ENCODE data around the gene ECHDC1. TPM values are rescaled to one million over a fixed set of nuclear protein-coding genes. Genes with fewer than 3 reads are reported as not detected.

ECHDC1 gene
- total RNA-seq, 1 experiment from 2014 or later = 47.2 TPM

GRCh38 chr6:127341471-127342202 is 1.8 kb downstream of the ECHDC1 start:
- DNase-seq (ENCODE audit: low read depth, low spot score) = no peak
- TF ChIP-seq FOSL1 (IDR thresholded peaks at IDR 0.05; ENCODE audit: low read depth) (no peak), REST (IDR thresholded peaks at IDR 0.05; ENCODE audit: low read depth) (no peak), JUND (IDR thresholded peaks at IDR 0.05) (no peak), MAX (IDR thresholded peaks at IDR 0.05) (no peak), YY1 (IDR thresholded peaks at IDR 0.05; ENCODE audit: extremely low read depth, insufficient replicate concordance, low read depth, low read length) (no peak), ATF3 (IDR thresholded peaks at IDR 0.05) (no peak), SRF (IDR thresholded peaks at IDR 0.05; ENCODE audit: low read depth) (no peak), EZH2 (IDR thresholded peaks at IDR 0.05) (no peak), ZBTB33 (IDR thresholded peaks at IDR 0.05; ENCODE audit: extremely low read depth, insufficient replicate concordance, low read length) (no peak), TCF7L2 (IDR thresholded peaks at IDR 0.05; ENCODE audit: borderline replicate concordance, extremely low read depth, insufficient read depth, insufficient read length) (no peak), CBX3 (IDR thresholded peaks at IDR 0.05; ENCODE audit: low read depth) (no peak), ZNF274 (IDR thresholded peaks at IDR 0.05; ENCODE audit: low read depth, low read length) (no peak), RAD21 (IDR thresholded peaks at IDR 0.05; ENCODE audit: low read depth) (no peak)
- peaks cover 14 to 30% of the 10 kb centered on the region in 2 experiments for H3K4me1 ChIP-seq (ENCODE audit: control insufficient read depth in 1 of 2, insufficient read depth in 2 of 2, low read length in 2 of 2)
- H3K36me3 ChIP-seq (ENCODE audit: control insufficient read depth in 1 of 2, insufficient read depth in 2 of 2, low read length in 2 of 2) = peaks cover 0 to 4% of the 10 kb centered on the region in 2 experiments; a peak in 1 of 4 replicates
- no peaks in the 10 kb centered on the region for H3K27me3 ChIP-seq (ENCODE audit: insufficient read depth, low read length)
- H4K20me1 ChIP-seq (ENCODE audit: insufficient read depth) = no peaks in the 10 kb centered on the region; the same call in 1 of the 2 replicates
- no peak for ATAC-seq
- no peak overlapping the region; the same call in 1 of the 2 replicates for H3K27ac ChIP-seq (ENCODE audit: low read depth, low read length)
- no peaks in the 10 kb centered on the region for H3K9me2 ChIP-seq (ENCODE audit: insufficient read depth)
- ChIA-PET CTCF (no interaction called here), POLR2A (no interaction called here), RAD21 (ENCODE audit: low non-redundant PET in 1 of 2, low total read pairs in 2 of 2, uncharacterized antibody in 2 of 2, unreplicated experiment in 2 of 2) (no interaction called here)
- peak overlapping the region; percentile 80 to 92 for H3K4me3 ChIP-seq (replicated peaks in 1 of 2; ENCODE audit: low read depth in 1 of 2, low read length in 2 of 2)
- peaks cover 90% of the 10 kb centered on the region for H3K79me2 ChIP-seq (ENCODE audit: insufficient read depth, low read length)
- no peaks in the 10 kb centered on the region for H3K9me3 ChIP-seq (ENCODE audit: control insufficient read depth in 1 of 2, insufficient read depth in 1 of 2, low read depth in 1 of 2, low read length in 2 of 2)
- peak overlapping the region; percentile 91 for H3K9ac ChIP-seq (ENCODE audit: low read length)
- intact Hi-C loops (cut with micrococcal nuclease) = no loop called here
- peak overlapping the region; percentile 92 for H3K4me2 ChIP-seq (ENCODE audit: low read length)
- no TSS peak for BruUV-seq (replicated peaks)
- no peak overlapping the region for H2AFZ ChIP-seq (ENCODE audit: low read depth, low read length, poor library complexity, severe bottlenecking)

Data from HCT116 (cell line).